ENCODE results near the gene YES1.
A peak's percentile ranks its signal among the peaks of the same experiment; 100 is the strongest.

Gene YES1

GRCh38 chr18:677145-677544 lies 134.9 kb downstream of the YES1 start:
- ATAC-seq (ENCODE audit: insufficient read depth, low read depth) (no peak), DNase-seq (no peak)
- no peak overlapping the region for H3K4me2 ChIP-seq (ENCODE audit: insufficient read depth, low read length)
- TF ChIP-seq EZH2 (IDR thresholded peaks at IDR 0.05; ENCODE audit: borderline replicate concordance, low read depth, low read length, severe bottlenecking): no peak
- TF ChIP-seq CTCF (IDR thresholded peaks at IDR 0.05; ENCODE audit: borderline replicate concordance, extremely low read depth, low read length, poor library complexity, severe bottlenecking): no peak
- no peak overlapping the region for H2AFZ ChIP-seq (ENCODE audit: low read depth, low read length)
- H3K36me3 ChIP-seq (ENCODE audit: insufficient read depth, low read length): peaks cover 66% of the 10 kb centered on the region
- H3K9ac ChIP-seq (ENCODE audit: low read depth, low read length): no peak overlapping the region
- peaks cover 12% of the 10 kb centered on the region; the same call in 1 of the 2 replicates for H4K20me1 ChIP-seq (ENCODE audit: insufficient read depth, low read length)
- no peaks in the 10 kb centered on the region for H3K9me3 ChIP-seq (ENCODE audit: insufficient read depth, low read length, severe bottlenecking)
- H3K4me3 ChIP-seq (ENCODE audit: low read depth in 1 of 2, low read length in 2 of 2): no peak overlapping the region
- no peaks in the 10 kb centered on the region for H3K27me3 ChIP-seq (ENCODE audit: insufficient read depth, low read length, poor library complexity)
- peaks cover 5% of the 10 kb centered on the region; the same call in 1 of the 2 replicates for H3K79me2 ChIP-seq (ENCODE audit: insufficient read depth, low read length)
- peak overlapping the region; percentile 34; the same call in 1 of the 2 replicates for H3K27ac ChIP-seq (ENCODE audit: low read length)
- H3K4me1 ChIP-seq (ENCODE audit: insufficient read depth, low read length): peaks cover 27% of the 10 kb centered on the region

GRCh38 chr18:676736-677135 lies 135.3 kb downstream of the YES1 start:
- peaks cover 70% of the 10 kb centered on the region for H3K36me3 ChIP-seq (ENCODE audit: insufficient read depth, low read length)
- H3K4me3 ChIP-seq (ENCODE audit: low read depth in 1 of 2, low read length in 2 of 2): no peak overlapping the region
- H3K4me1 ChIP-seq (ENCODE audit: insufficient read depth, low read length): peaks cover 23% of the 10 kb centered on the region
- DNase-seq (peak; percentile 4), ATAC-seq (ENCODE audit: insufficient read depth, low read depth) (no peak)
- H4K20me1 ChIP-seq (ENCODE audit: insufficient read depth, low read length): peaks cover 13% of the 10 kb centered on the region; the same call in 1 of the 2 replicates
- peaks cover 7% of the 10 kb centered on the region; the same call in 1 of the 2 replicates for H3K79me2 ChIP-seq (ENCODE audit: insufficient read depth, low read length)
- no peak overlapping the region for H2AFZ ChIP-seq (ENCODE audit: low read depth, low read length)
- H3K27ac ChIP-seq (ENCODE audit: low read length): peak overlapping the region; percentile 34; the same call in 1 of the 2 replicates
- H3K9ac ChIP-seq (ENCODE audit: low read depth, low read length): no peak overlapping the region
- TF ChIP-seq EZH2 (IDR thresholded peaks at IDR 0.05; ENCODE audit: borderline replicate concordance, low read depth, low read length, severe bottlenecking) (no peak), CTCF (IDR thresholded peaks at IDR 0.05; ENCODE audit: borderline replicate concordance, extremely low read depth, low read length, poor library complexity, severe bottlenecking) (no peak)
- no peaks in the 10 kb centered on the region for H3K27me3 ChIP-seq (ENCODE audit: insufficient read depth, low read length, poor library complexity)
- no peak overlapping the region for H3K4me2 ChIP-seq (ENCODE audit: insufficient read depth, low read length)
- H3K9me3 ChIP-seq (ENCODE audit: insufficient read depth, low read length, severe bottlenecking): no peaks in the 10 kb centered on the region

- DNase-seq (peak; percentile 10), ATAC-seq (ENCODE audit: insufficient read depth, low read depth) (peak; percentile 5; the same call in 1 of the 3 replicates)
- no peak for TF ChIP-seq EZH2 (IDR thresholded peaks at IDR 0.05; ENCODE audit: borderline replicate concordance, low read depth, low read length, severe bottlenecking)
- peak; percentile 2 for TF ChIP-seq CTCF (IDR thresholded peaks at IDR 0.05; ENCODE audit: borderline replicate concordance, extremely low read depth, low read length, poor library complexity, severe bottlenecking)
Measured at GRCh38 chr18:676069-676468, 136.0 kb downstream of the YES1 start.

More at GRCh38 chr18:676069-676468, 136.0 kb downstream of the YES1 start:
- Histone ChIP-seq H3K4me1 (ENCODE audit: insufficient read depth, low read length) (peaks cover 17% of the 10 kb centered on the region), H3K9ac (ENCODE audit: low read depth, low read length) (no peak overlapping the region), H3K27me3 (ENCODE audit: insufficient read depth, low read length, poor library complexity) (no peaks in the 10 kb centered on the region), H3K79me2 (ENCODE audit: insufficient read depth, low read length) (peaks cover 7% of the 10 kb centered on the region; the same call in 1 of the 2 replicates), H2AFZ (ENCODE audit: low read depth, low read length) (no peak overlapping the region), H4K20me1 (ENCODE audit: insufficient read depth, low read length) (peaks cover 16% of the 10 kb centered on the region; the same call in 1 of the 2 replicates), H3K36me3 (ENCODE audit: insufficient read depth, low read length) (peaks cover 77% of the 10 kb centered on the region), H3K4me2 (ENCODE audit: insufficient read depth, low read length) (no peak overlapping the region), H3K27ac (ENCODE audit: low read length) (peak overlapping the region; percentile 25; the same call in 1 of the 2 replicates), H3K4me3 (ENCODE audit: low read depth in 1 of 2, low read length in 2 of 2) (no peak overlapping the region), H3K9me3 (ENCODE audit: insufficient read depth, low read length, severe bottlenecking) (no peaks in the 10 kb centered on the region)

Measured in DND-41 (cell line).